ENCODE data around the gene CNST. TPM values are rescaled to one million over a fixed set of nuclear protein-coding genes. Genes with fewer than 3 reads are reported as not detected.

Gene CNST, protein sequence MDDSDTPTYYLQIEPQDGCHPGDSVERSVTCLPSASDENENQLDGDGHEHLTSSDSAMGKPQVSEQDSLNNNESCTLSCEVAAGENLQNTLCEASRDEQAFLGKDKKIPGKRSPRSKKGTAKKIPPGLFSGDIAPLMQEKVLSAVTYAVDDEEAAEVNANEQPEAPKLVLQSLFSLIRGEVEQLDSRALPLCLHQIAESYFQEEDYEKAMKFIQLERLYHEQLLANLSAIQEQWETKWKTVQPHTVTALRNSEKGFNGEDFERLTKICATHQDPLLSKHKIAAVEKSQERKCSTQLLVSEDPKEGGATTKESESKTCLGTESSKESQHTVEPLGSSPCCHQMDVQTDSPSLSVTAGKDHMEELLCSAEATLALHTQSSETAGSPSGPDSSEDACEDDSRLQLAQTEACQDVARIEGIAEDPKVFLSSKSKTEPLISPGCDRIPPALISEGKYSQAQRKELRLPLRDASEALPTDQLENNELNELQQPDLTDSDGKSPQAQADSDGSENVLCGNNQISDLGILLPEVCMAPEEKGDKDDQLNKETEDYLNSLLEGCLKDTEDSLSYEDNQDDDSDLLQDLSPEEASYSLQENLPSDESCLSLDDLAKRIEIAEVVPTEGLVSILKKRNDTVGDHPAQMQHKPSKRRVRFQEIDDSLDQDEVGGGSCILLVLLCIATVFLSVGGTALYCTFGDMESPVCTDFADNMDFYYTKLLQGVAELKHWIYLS
- 17.4 and 20.6 TPM in 2 replicates for total RNA-seq (2014; rRNA removed; shearing (Covaris generic))

DNA sequence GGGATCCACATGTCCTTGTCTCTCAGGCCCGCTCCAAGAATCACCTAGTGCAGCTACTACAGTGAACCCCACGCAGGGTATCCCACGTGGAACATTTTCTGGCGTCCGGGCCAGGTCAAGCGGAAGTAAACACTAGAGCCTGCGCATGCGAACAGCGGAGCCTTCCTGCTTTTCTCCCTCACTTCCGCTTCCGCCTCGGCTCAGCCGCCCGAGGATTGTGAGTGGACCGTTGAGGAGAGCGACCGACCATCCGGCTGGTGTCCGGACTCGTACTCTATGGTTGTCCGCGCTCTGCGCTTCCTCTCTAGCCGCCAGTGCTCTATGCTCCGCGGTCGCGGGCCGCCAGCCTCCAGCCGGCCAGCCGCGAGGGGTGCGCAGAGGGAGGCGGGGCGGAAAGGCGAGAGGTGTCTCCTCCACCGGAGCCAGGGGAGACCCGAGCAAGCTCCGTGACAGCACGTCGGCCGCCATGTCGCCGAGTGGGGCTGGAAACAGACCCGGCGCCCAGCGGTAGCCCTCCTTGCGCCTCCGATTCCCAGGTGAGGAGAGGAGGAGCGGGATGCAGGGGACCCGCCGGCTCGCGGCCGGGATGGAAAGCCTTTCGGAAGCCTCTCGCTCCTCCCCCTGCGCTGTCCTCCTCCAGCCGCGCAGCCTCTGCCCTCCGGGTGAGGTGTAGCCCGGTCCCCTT is at the start of gene CNST, which contains the start of gene TFB2M:
TSS of gene CNST (plus strand) at position 329 of the 685 bp plus-strand sequence. CDS start 25,107 bp downstream, outside the sequence.
TSS of gene TFB2M (minus strand) at position 134 of the 685 bp plus-strand sequence. CDS start at position 11, 123 bp downstream.
- DNase-seq (ENCODE audit: low spot score) = peak; percentile 99

DNA sequence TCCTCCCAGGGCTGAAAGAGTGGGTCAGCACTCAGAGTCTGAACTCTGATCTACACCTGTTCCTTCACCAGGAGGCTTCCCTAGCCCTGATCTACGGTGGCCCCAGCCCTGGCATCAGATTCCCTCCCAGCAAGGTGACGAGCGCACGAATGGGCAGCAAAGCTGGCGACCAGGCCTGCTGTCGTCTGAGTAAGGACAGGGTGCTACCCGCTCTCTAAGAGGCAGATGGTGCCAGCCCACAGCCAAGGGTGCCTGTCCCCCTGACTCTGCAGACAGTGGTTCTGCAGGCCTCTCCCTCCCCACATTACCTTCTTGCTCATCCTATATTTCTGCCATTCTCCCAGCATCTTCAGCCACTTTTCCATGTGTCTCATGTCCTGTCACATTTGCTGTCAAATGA is 48.9 kb upstream of the CNST start:
- no peak for DNase-seq (ENCODE audit: low spot score)
- in situ Hi-C loops (cut with HindIII; ENCODE audit: low sequenced_read_pairs) = no loop called here

More for the DNA sequence above, at the start of gene CNST, which contains the start of gene TFB2M:
- in situ Hi-C loops (cut with HindIII; ENCODE audit: low sequenced_read_pairs) = no loop called here

DNA sequence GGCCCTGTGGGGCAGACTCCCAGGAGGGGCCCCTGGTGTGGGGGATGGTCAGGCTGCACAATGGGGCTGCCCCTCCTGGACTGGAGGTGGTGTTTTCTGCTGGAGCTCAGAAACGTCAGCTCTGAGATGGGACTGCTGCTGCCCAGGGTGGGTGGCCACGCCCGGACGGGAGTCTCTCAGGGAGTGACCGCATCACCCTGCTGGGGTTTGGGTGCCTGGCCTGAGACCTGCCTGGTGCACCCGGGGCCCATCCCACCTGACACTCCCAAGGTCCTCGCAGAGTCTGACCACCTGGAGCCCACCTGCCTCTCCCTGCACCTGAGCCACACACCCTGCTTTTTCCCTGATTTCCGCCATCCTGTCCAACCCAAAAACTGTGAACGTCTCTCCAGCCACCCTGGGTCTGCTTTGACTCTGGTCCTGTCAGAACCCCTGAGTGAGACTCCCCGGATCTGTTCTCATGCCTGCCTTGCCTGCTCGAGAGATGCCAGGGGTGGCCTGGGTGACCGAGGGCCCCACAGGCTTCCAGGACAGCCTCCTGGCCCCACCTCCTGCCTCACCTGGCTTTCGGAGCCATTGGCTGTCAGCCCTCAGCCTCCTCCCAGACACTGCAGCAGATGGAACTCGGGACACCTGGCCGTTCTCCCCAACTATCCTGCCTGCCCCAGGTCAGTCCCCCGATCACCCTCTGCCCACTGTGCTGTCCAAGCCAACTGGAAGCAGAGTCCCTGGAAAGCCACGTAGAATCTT is 47.6 kb upstream of the CNST start:
- in situ Hi-C loops (cut with HindIII; ENCODE audit: low sequenced_read_pairs) = no loop called here
- DNase-seq (ENCODE audit: low spot score) = no peak

DNA sequence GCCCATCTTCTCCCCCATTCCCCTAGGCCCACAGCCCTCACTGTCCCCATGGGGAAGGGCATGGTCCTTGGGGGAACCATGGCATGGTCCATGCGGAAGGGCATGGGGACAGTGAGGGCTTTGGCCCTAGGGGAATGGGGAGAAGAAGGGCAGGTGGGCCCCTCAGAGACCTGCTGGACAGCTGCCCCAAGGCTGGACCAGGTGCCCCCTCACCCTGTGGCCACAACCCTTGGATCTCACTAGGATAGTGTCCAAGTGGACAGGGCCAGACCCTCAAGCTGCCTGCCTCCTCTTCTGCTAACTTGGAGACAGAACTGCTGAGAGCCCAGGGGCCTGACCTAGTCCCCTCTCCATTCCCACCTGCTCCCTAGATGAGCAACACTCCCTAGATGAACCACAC is 46.7 kb upstream of the CNST start:
- in situ Hi-C loops (cut with HindIII; ENCODE audit: low sequenced_read_pairs) = no loop called here
- DNase-seq (ENCODE audit: low spot score) = no peak

DNA sequence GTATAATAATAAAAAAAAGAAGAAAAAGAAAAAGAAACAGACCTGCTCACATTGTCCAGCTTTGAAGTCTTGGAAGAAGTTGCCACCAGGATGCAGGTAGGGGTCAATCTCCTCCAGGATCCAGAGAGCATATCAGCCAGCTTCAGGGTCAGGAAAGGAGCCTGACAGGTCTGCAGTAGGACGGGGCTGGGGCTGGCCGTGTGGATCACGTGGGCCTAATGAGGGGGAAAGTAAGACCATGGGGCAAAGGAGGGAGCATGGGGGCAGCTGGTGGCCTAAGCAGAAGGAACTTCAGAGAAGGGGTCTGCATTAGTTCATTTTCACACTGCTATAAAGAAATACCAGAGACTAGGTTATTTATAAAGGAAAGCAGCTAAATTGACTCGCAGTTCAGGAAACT is 39.9 kb upstream of the CNST start:
- in situ Hi-C loops (cut with HindIII; ENCODE audit: low sequenced_read_pairs) = no loop called here
- DNase-seq (ENCODE audit: low spot score) = no peak

DNA sequence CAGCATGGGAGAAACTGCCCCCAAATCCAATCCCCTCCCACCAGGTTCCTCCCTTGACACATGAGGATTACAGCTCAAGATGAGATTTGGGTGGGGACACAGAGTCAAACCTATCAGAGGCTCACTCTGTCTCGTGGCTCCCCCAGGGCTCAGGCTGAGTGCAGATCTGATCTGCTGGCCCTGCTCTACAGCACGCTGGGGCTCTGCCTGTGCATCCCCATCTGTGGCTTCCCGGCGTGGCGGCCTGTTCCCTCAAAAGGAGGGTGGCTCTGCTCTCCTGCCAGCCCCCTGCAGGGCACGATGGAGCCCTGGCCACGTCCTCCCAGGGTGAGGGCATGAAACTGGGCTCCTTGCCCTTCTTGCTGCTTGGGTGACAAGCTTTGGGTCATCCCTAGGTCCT is 39.3 kb upstream of the CNST start:
- DNase-seq (ENCODE audit: low spot score) = no peak
- in situ Hi-C loops (cut with HindIII; ENCODE audit: low sequenced_read_pairs) = no loop called here

DNA sequence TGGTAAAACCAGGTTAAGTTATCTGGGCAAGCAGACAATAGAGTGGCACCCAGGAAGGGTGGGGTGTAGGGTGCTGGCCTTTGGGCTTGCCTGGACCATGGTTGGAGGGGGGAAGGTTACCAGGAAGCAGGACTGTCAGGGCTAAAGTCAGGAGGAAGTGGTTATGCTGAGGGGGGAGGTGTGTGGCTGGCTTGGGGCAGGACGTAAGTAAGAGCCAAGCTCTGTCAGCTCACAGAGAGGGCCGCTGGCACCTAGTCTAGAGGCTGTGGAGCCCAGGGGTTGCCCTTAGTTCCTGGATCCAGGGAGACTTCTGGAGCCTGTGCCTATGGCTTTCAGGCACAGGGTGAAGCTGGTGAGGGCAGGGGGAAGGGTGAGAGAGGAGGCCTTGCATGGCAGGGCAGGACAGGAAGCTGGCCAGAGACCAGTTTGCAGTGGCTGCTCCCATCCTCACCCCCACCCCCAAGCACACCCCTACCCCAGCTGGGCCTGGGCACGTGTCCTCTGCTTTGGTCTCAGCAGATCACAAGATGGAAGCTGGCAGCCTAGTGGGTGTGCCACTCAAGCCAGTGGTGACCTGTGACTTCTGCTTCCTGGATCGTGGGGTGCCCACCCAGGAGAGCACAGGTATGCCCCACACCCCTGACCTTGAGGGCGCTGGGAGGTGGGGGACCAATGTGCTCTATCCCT is 38.7 kb upstream of the CNST start:
- in situ Hi-C loops (cut with HindIII; ENCODE audit: low sequenced_read_pairs) = no loop called here
- DNase-seq (ENCODE audit: low spot score) = no peak

DNA sequence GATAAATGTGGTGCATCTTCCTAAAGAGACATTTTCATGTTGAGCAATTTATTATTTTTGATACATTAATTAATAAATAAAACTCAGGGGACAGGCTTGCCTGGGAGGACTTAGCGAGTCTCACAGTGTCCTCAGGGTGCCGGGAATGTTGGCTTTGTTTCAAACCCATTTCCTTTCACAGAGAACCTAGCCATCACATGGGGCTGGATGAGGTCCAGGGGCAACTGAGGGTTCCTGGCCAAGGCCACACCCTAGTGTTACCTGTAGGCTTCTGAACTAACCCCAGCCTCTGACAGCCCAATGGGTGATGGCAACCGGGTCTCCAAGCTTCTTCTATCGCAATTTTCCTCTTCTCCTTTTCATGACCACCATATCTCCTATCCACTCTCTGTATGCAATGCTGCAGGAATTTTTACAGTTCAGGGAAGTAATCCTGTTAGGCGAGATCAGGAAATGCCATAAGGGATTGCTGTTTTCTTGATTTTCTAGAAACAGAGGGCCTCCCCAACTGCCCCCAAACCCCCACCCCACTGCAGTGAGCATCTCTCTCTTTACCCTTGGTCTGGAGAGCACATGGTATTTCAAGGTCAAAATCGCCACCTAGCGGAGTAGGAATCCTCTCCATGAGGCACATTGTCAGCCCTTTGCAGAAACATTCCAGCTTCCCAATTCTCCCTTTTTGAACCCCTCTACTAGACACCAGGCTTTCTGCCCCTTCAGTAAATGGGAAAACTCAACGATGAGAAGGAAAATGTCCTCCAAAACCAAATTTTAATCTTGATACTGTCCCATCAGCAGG is 37.1 kb upstream of the CNST start:
- no peak for DNase-seq (ENCODE audit: low spot score)
- in situ Hi-C loops (cut with HindIII; ENCODE audit: low sequenced_read_pairs) = no loop called here

DNA sequence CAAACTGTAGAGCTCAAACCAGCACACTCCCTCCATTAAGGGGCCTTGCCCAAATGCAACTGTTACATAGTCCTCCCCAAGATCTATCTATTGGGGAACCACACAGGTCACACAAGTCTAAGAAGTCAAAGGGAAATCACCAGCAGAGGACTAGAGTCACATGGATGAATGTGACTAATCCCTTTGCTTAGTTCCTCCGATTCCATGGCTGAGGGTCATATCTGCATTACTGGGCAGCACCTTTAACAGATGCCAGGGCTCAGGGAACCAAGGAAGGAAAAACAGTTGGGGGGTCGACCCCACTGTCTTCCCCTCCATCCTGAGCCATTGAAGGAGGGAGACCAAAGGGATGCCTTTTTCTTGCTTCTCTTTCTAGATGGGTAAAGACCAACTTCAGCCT is 35.8 kb upstream of the CNST start:
- in situ Hi-C loops (cut with HindIII; ENCODE audit: low sequenced_read_pairs) = no loop called here
- DNase-seq (ENCODE audit: low spot score) = no peak

DNA sequence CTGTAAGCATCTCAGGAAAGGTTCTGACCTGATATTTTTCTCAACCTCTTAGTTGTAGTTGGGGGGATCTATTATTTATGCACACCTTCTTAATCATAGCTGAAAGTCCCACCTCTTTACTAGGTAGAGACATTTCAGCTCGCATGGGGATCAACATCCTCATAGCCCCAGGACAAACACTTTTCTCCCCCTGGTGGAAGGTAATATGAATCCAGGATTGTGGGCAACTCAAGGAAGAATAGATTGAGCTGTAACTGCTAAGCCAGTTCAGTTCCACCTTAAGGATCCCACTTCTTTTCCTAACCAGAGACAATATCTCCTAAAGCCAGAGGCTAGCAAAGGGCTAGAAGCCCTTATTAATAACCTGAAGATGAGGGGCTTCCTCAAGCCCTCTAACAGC is 33.7 kb upstream of the CNST start:
- in situ Hi-C loops (cut with HindIII; ENCODE audit: low sequenced_read_pairs) = no loop called here
- no peak for DNase-seq (ENCODE audit: low spot score)

DNA sequence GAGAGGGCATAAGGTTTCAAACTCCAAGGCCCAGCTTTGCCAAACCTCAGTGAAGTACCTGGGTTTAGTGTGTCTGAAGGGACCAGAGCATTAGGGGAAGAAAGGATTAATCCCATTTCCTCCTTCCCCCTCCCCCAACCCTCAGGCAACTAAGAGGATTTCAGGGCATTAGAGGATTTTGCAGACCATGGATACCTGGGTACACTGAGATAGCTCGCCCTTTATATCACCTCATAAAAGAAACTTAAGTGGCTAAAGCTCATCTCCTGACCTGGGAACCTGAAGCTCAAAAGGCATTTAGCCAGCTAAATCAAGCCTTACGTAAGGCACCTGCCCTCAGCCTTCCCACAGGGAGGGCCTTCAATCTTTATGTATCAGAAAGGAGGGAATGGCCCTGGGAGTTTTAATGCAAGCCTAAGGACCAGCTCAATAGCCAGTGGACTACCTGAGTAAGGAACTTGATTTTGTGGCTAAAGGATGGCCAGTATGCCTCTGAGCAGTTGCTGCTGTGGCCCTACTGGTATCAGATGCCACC is 32.8 kb upstream of the CNST start:
- DNase-seq (ENCODE audit: low spot score) = no peak
- in situ Hi-C loops (cut with HindIII; ENCODE audit: low sequenced_read_pairs) = no loop called here

DNA sequence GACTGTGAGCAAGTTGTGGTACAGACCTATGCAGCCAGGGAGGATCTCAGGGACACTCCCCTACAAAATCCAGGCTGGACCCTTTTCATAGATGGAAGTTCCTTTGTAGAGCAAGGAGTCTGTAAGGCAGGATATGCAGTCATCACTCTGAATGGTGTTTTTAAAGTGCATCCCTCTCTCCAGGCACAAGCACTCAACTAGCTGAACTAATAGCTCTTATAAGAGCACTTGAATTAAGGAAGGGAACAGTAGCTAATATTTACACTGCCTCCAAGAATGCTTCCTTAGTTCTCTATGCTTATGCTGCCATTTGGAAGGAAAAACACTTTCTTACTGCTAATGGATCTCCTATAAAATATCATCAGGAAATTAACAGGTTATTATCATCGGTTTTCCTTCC is 32.1 kb upstream of the CNST start:
- in situ Hi-C loops (cut with HindIII; ENCODE audit: low sequenced_read_pairs) = no loop called here
- no peak for DNase-seq (ENCODE audit: low spot score)

DNA sequence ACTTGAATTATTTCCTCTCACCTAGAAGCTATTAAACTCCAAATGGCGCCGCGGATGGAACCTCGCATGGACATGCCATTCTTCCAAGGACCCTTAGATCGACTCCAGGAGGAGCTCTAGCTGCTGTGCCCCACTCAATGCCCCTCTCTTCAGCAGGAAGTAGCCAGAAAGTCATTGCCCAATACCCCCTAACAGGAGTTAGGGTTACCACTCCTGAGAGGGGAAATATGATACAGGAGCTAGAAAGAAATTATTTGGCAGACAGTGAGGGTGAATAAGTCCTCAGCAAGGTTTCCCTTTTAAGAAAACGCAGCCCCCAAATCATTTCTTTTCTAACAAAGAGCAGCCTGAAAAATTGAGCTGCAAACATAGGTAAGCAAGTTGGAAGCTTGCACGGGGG is 28.8 kb upstream of the CNST start:
- DNase-seq (ENCODE audit: low spot score) = no peak
- in situ Hi-C loops (cut with HindIII; ENCODE audit: low sequenced_read_pairs) = no loop called here

DNA sequence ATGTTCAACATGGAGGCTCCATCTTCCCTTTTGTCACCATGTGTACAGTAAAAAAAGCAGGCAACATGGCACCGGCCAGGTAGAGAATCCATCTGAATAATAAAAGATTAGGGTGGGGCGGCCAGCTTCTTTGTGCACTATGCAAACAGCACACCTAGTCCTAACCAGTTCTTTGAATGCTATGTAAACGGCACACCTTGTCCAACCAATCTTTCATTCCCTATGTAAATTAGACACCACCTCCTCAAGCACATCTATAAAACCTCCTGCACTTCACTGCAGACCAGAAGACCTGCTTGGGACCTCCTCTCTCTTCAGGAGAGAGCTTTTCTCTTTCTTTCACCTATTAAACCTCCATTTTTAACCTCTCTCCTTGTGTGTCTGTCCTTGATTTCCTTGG is 28.4 kb upstream of the CNST start:
- no peak for DNase-seq (ENCODE audit: low spot score)
- in situ Hi-C loops (cut with HindIII; ENCODE audit: low sequenced_read_pairs) = no loop called here

DNA sequence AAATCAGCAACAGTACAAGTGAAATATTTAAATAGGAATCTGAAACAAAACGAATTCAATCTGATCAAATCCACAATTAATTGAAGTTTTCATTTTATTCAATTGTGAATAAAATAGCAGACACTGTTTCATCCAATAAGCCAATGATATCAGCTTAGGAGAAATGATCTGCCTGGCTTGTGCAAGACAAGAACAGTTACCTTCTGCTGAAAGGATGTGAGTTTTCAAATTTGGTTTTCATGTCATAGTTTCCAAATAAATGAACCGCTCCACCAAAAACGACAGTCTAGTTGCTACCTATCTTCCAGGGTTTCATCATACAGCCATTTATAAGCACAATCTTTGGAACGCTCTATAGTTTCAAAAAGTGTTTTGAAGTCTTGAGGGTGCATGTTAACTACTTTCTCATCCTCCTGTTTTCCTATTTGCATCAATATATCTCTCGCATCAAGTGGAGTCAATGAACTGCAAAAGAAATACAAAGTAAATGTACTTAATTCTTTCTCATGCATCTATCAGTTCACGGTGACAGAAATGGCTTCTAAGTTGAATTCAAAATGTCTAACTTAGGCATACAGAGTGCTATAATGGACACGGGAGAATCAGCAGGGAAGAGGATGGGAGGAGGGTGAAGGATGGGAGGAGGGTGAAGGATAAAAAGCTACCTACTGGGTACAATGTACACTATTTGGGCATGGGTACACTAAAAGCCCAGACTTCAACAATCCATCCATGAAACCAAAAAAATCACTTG is 25.3 kb upstream of the CNST start:
- in situ Hi-C loops (cut with HindIII; ENCODE audit: low sequenced_read_pairs) = no loop called here
- DNase-seq (ENCODE audit: low spot score) = no peak

DNA sequence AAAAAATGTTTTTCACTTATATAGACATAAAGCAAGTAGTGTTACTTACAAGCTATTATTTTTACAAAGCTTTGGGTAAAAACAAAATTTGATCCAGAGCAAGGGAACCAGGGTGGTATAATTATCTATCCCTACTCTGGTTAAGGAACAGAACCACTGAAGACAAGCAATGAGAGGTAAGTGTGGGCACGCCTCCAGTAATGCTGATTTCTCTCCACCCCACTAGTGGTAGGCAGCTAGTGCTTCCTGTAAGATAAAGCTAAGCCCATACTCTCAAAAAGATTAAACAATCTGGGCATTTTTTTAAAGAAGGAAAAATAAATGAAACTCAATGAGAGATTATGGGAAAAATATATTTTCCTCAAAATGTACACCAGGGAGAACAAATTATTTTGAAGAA is 22.3 kb upstream of the CNST start:
- DNase-seq (ENCODE audit: low spot score) = no peak
- in situ Hi-C loops (cut with HindIII; ENCODE audit: low sequenced_read_pairs) = no loop called here

DNA sequence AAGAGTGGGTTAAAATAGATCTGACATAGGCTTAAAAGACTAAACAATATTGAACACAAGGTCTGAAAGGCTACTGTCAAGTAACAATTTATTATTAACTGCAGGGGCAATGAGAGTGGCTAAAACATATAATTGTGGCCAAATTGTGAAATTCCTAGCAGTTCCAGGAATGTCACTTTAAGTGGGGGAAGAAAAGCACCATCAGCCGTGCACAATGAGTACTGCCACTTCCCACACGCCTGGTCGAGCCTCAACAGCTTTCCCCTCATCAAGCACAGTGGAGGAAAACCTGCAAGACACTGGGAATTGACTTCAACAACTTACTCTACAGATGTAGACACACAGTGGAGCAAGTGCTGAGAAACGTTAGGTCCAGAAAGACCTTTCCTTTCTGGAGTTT is 16.6 kb upstream of the CNST start:
- in situ Hi-C loops (cut with HindIII; ENCODE audit: low sequenced_read_pairs) = no loop called here
- no peak for DNase-seq (ENCODE audit: low spot score)
